DND-41 (cell line): ENCODE data around the gene KAT2B.

ENCODE experiments used
- ATAC-seq: fragments of 200-7000 bp; cut with Tn5 transposase; 3 replicates; pipeline ENCODE4 v1.9.1; 2021; ENCODE audit warnings: low read depth; ENCODE audit not compliant: insufficient read depth
- DNase-seq: peaks from one replicate; pipeline ENCODE4 v3.0.0-alpha.2; 2020
- H2AFZ ChIP-seq: 2 replicates; pipeline ENCODE4 v1.6.0; 2012; ENCODE audit warnings: low read depth, low read length
- H3K27ac ChIP-seq: 2 replicates; pipeline ENCODE4 v1.5.1; 2012; ENCODE audit warnings: low read length, inconsistent platforms
- H3K27me3 ChIP-seq: fragments of 200-600 bp; sonication (generic); 2 replicates; pipeline ENCODE4 v1.6.0; 2012; ENCODE audit warnings: low read length, mild to moderate bottlenecking, inconsistent platforms; ENCODE audit not compliant: insufficient read depth, poor library complexity
- H3K36me3 ChIP-seq: 2 replicates; pipeline ENCODE4 v1.5.1; 2012; ENCODE audit warnings: low read length, inconsistent platforms; ENCODE audit not compliant: insufficient read depth
- H3K4me1 ChIP-seq: 2 replicates; pipeline ENCODE4 v1.5.1; 2012; ENCODE audit warnings: mild to moderate bottlenecking, low read length; ENCODE audit not compliant: insufficient read depth
- H3K4me2 ChIP-seq: 2 replicates; pipeline ENCODE4 v1.6.0; 2012; ENCODE audit warnings: mild to moderate bottlenecking, moderate library complexity, low read length, inconsistent platforms; ENCODE audit not compliant: insufficient read depth
- H3K4me3 ChIP-seq, 2 experiments: fragments of 200-600 bp in 1 of 2; shearing (Covaris generic) in 1 of 2; 2 replicates each; pipeline ENCODE4 v1.5.1; 2012 to 2016; ENCODE audit warnings: inconsistent platforms in 2 of 2, low read length in 2 of 2, mild to moderate bottlenecking in 2 of 2, low read depth in 1 of 2, moderate library complexity in 1 of 2
- H3K79me2 ChIP-seq: 2 replicates; pipeline ENCODE4 v1.6.0; 2012; ENCODE audit warnings: low read length, inconsistent platforms; ENCODE audit not compliant: insufficient read depth
- H3K9ac ChIP-seq: 2 replicates; pipeline ENCODE4 v1.6.0; 2012; ENCODE audit warnings: low read depth, mild to moderate bottlenecking, inconsistent platforms, low read length, moderate library complexity
- H3K9me3 ChIP-seq: 2 replicates; pipeline ENCODE4 v1.5.1; 2012; ENCODE audit warnings: low read length, moderate library complexity, mild to moderate bottlenecking, inconsistent platforms; ENCODE audit not compliant: insufficient read depth, severe bottlenecking
- H4K20me1 ChIP-seq: 2 replicates; pipeline ENCODE4 v1.6.0; 2012; ENCODE audit warnings: low read length; ENCODE audit not compliant: insufficient read depth
- EZH2 ChIP-seq: IDR thresholded peaks from 3 replicates; pipeline ENCODE4 v1.6.1; 2012; ENCODE audit warnings: borderline replicate concordance, low read depth, mild to moderate bottlenecking, moderate library complexity, low read length, inconsistent platforms; ENCODE audit not compliant: severe bottlenecking
- TF ChIP-seq, protein P1 (sequence below): IDR thresholded peaks from 2 replicates; pipeline ENCODE4 v1.5.1; 2012; ENCODE audit warnings: borderline replicate concordance, low read length, moderate library complexity, mild to moderate bottlenecking; ENCODE audit not compliant: poor library complexity, severe bottlenecking; ENCODE audit errors: extremely low read depth

The KAT2B gene

DNA sequence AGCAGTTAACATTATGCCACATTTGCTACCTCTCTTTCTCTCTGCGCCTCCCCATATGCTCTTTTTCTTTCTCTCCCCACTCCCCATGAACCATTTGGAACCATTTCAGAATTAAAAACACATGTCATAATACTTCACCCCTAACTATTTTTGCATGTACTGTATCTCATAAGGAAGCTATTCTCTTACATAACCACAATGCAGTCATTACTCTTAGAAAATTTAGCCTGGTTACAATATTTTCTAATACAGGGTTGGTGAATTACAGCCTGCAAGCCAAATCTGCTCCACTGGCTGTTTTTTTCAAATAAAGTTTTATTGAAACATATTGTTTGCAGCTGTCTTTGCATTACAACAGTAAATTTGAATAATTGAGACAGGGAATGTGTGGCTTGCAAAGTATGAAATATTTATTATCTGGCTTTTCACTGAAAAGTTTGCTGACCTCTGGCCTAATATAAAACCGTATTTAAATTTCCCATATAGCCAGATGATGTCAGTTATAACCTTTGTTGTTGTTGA, 82.9 kb downstream of the KAT2B start:
- H3K79me2 ChIP-seq, result no peaks in the 10 kb centered on the region
- H3K4me3 ChIP-seq, result no peak overlapping the region
- ATAC-seq, result no peak
- H3K4me1 ChIP-seq, result no peaks in the 10 kb centered on the region
- DNase-seq, result no peak
- H2AFZ ChIP-seq, result no peak overlapping the region
- H3K9ac ChIP-seq, result no peak overlapping the region
- TF ChIP-seq, protein P1, sequence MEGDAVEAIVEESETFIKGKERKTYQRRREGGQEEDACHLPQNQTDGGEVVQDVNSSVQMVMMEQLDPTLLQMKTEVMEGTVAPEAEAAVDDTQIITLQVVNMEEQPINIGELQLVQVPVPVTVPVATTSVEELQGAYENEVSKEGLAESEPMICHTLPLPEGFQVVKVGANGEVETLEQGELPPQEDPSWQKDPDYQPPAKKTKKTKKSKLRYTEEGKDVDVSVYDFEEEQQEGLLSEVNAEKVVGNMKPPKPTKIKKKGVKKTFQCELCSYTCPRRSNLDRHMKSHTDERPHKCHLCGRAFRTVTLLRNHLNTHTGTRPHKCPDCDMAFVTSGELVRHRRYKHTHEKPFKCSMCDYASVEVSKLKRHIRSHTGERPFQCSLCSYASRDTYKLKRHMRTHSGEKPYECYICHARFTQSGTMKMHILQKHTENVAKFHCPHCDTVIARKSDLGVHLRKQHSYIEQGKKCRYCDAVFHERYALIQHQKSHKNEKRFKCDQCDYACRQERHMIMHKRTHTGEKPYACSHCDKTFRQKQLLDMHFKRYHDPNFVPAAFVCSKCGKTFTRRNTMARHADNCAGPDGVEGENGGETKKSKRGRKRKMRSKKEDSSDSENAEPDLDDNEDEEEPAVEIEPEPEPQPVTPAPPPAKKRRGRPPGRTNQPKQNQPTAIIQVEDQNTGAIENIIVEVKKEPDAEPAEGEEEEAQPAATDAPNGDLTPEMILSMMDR, result no peak
- TF ChIP-seq EZH2, result no peak
- H3K27ac ChIP-seq, result no peak overlapping the region
- 0 out of 2 replicates have a peak, but pooled peaks cover 6% of the 10 kb centered on the region for H3K36me3 ChIP-seq
- H3K9me3 ChIP-seq, result no peaks in the 10 kb centered on the region
- no peak overlapping the region for H3K4me2 ChIP-seq
- no peaks in the 10 kb centered on the region for H4K20me1 ChIP-seq
- H3K27me3 ChIP-seq, result no peaks in the 10 kb centered on the region

DNA sequence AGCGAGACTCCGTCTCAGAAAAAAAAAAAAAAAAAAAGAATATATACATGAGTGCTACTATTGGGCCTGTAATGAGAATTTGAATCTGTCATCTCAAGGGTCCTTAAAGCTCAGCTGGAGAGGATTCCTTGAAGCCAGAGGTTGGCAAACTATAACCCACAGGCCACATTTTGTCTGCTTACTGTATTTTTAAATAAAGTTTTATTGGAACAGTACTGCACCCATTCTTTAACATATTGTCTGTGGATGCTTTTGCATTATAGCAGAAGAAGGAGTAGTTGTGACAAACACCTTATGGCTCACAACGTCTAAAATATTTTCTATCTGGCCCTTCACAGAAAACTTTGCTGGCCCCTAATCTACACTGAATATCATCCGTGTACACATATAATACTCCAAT, 85.0 kb downstream of the KAT2B start:
- Histone ChIP-seq H3K4me1 (no peaks in the 10 kb centered on the region), H3K9ac (no peak overlapping the region), H2AFZ (no peak overlapping the region), H3K9me3 (no peaks in the 10 kb centered on the region), H3K27ac (no peak overlapping the region), H3K79me2 (no peaks in the 10 kb centered on the region), H3K36me3 (0 out of 2 replicates have a peak, but pooled peaks cover 6% of the 10 kb centered on the region), H4K20me1 (no peaks in the 10 kb centered on the region), H3K4me3 (no peak overlapping the region), H3K4me2 (no peak overlapping the region), H3K27me3 (no peaks in the 10 kb centered on the region)
- no peak for DNase-seq
- no peak for ATAC-seq
- no peak for TF ChIP-seq EZH2
- TF ChIP-seq, protein P1, result no peak

DNA sequence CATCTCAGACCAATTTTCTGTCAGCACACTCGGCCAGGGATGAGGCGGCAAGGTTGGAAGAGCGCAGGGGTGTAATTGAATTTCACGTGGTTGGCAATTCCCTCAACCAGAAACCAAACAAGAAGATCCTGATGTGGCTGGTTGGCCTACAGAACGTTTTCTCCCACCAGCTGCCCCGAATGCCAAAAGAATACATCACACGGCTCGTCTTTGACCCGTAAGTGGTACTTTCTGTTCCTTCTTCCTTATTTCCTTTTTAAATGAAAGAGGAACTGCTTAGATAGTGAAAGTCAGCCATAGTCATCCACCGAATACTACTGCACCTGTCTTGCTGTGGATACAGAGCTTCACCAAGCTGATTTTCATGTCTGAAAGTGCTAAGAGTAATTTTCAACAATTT, 85.7 kb downstream of the KAT2B start:
- Histone ChIP-seq H3K27me3 (no peaks in the 10 kb centered on the region), H3K4me1 (no peaks in the 10 kb centered on the region), H4K20me1 (no peaks in the 10 kb centered on the region), H3K9me3 (no peaks in the 10 kb centered on the region), H3K79me2 (no peaks in the 10 kb centered on the region), H2AFZ (no peak overlapping the region), H3K9ac (no peak overlapping the region), H3K36me3 (0 out of 2 replicates have a peak, but pooled peaks cover 6% of the 10 kb centered on the region), H3K4me3 (no peak overlapping the region), H3K27ac (no peak overlapping the region), H3K4me2 (no peak overlapping the region)
- ATAC-seq (no peak), DNase-seq (no peak)
- no peak for TF ChIP-seq EZH2
- TF ChIP-seq, protein P1, result no peak
